Body of pancreas (tissue), 4 donors: ENCODE data around the gene ZNF69. TPM values are rescaled to one million over a fixed set of nuclear protein-coding genes. Genes with fewer than 3 reads are reported as not detected.
"Not testable (repeated sequence)": the region's sequence is repeated elsewhere in the genome, so short reads cannot be mapped to it uniquely, and the experiment has no call there.

ENCODE experiments used
- ATAC-seq: fragments of 150-250 bp; one replicate; pipeline ENCODE4 v1.9.1; 2016
- DNase-seq, 4 donors: peaks; one replicate each; pipeline ENCODE4 v3.0.0-alpha.2; 2019
- H3K27ac ChIP-seq, 4 donors: fragments of 200-600 bp; sonication (generic); 1 replicate in 3 of 4; 2 replicates in 1 of 4; pipeline versions ENCODE4 v1.5.1 to v1.6.1; 2016 to 2019; ENCODE audit warnings: mild to moderate bottlenecking in 1 of 4, mixed read lengths in 1 of 4, moderate library complexity in 1 of 4
- H3K27me3 ChIP-seq, 2 donors: fragments of 200-600 bp; sonication (generic); one replicate each; pipeline ENCODE4 v1.6.0; 2016; ENCODE audit warnings: mild to moderate bottlenecking in 1 of 2
- H3K36me3 ChIP-seq, 2 donors: fragments of 200-600 bp; sonication (generic); replicated peaks in 1 of 2; 2 replicates each; pipeline ENCODE4 v1.5.1; 2016; ENCODE audit warnings: low read depth in 2 of 2; ENCODE audit not compliant: insufficient read depth in 1 of 2
- H3K4me1 ChIP-seq: fragments of 200-600 bp; sonication (generic); one replicate; pipeline ENCODE4 v1.6.0; 2016
- H3K4me3 ChIP-seq, 2 donors: fragments of 200-600 bp; sonication (generic); 1 replicate in 1 of 2; 2 replicates in 1 of 2; pipeline ENCODE4 v1.5.1; 2016 to 2019
- H3K9me3 ChIP-seq, 3 donors: fragments of 200-600 bp; sonication (generic); 1 replicate in 2 of 3; 2 replicates in 1 of 3; pipeline ENCODE4 v1.5.1; 2016
- CTCF ChIP-seq, 7 experiments: fragments of 450-650 bp in 4 of 7; fragments of 200-600 bp in 3 of 7; sonication (generic) in 3 of 7; IDR thresholded peaks; one replicate each; pipeline ENCODE4 v1.5.1; 2016 to 2019; ENCODE audit warnings: antibody characterized with exemption in 7 of 7
- POLR2A ChIP-seq, 3 donors: fragments of 450-650 bp; IDR thresholded peaks; one replicate each; pipeline ENCODE4 v1.6.1; 2016; ENCODE audit warnings: antibody characterized with exemption in 3 of 3, mild to moderate bottlenecking in 2 of 3
- WGBS, 2 donors: methylation state at CpG; one replicate each; pipeline ENCODE4 v1.1.5; 2017; 5-methylcytosine and 5-hydroxymethylcytosine counted together
- intact Hi-C: fragments of 100-400 bp; cut with DNase I; formaldehyde crosslinking; loops from one replicate; pipeline ENCODE4 v1.15.1; 2023
- total RNA-seq, 2 donors: library from RNA; depleted of rRNA; stranded (reverse); fragments of >200 nt; gene quantifications; one replicate each; pipeline ENCODE4 v1.1.0, GENCODE V29; 2016

The ZNF69 gene
- total RNA-seq, 2 donors from 2014 or later: 13.2 to 14.8 TPM

- Histone ChIP-seq H3K36me3 (no peaks in the 10 kb centered on the region), H3K4me3 (no peak overlapping the region), H3K4me1 (peaks cover 12% of the 10 kb centered on the region), H3K9me3 (peaks cover 0 to 18% (median 0%) of the 10 kb centered on the region in 3 donors), H3K27ac (no peak overlapping the region), H3K27me3 (no peaks in the 10 kb centered on the region)
- WGBS, 2 donors: 94 to 98% methylated on average over 6 of the region's 6 CpGs
- ATAC-seq (no peak), DNase-seq (no peak)
- intact Hi-C loops: no loop called here
- TF ChIP-seq POLR2A (IDR thresholded peaks at IDR 0.05): no peak
- no peak for TF ChIP-seq CTCF (IDR thresholded peaks at IDR 0.05)
These were observed 7.3 kb downstream of the ZNF69 start for GRCh38 chr19:11894851-11895250.

- no peaks in the 10 kb centered on the region for H3K4me1 ChIP-seq
- WGBS, 2 donors: 93 to 98% methylated on average over 3 of the region's 3 CpGs
- H3K9me3 ChIP-seq: peaks cover 0 to 85% (median 15%) of the 10 kb centered on the region in 3 donors
- no peak overlapping the region for H3K4me3 ChIP-seq
- intact Hi-C loops: no loop called here
- ATAC-seq (no peak), DNase-seq (no peak)
- no peak overlapping the region for H3K27ac ChIP-seq
- peaks cover 19 to 20% of the 10 kb centered on the region in 2 donors for H3K36me3 ChIP-seq
- TF ChIP-seq POLR2A (IDR thresholded peaks at IDR 0.05) (no peak), CTCF (IDR thresholded peaks at IDR 0.05) (no peak)
- no peaks in the 10 kb centered on the region for H3K27me3 ChIP-seq
These were observed 14.6 kb downstream of the ZNF69 start for GRCh38 chr19:11902228-11902627.

GRCh38 chr19:11905928-11906327, 18.3 kb downstream of the ZNF69 start:
- intact Hi-C loops: no loop called here
- peaks cover 19 to 20% of the 10 kb centered on the region in 2 donors for H3K36me3 ChIP-seq
- no peak for ATAC-seq
- no peak overlapping the region for H3K27ac ChIP-seq
- no peaks in the 10 kb centered on the region for H3K27me3 ChIP-seq
- H3K9me3 ChIP-seq: peaks cover 0 to 80% (median 15%) of the 10 kb centered on the region in 3 donors
- DNase-seq: no peak
- H3K4me3 ChIP-seq: no peak overlapping the region
- WGBS, 2 donors: 90 to 96% methylated on average over 3 of the region's 3 CpGs
- no peaks in the 10 kb centered on the region for H3K4me1 ChIP-seq
- TF ChIP-seq CTCF (IDR thresholded peaks at IDR 0.05): no peak

GRCh38 chr19:11911937-11912336, 24.4 kb downstream of the ZNF69 start:
- H3K4me3 ChIP-seq, ATAC-seq, H3K36me3 ChIP-seq, H3K4me1 ChIP-seq, DNase-seq, H3K27ac ChIP-seq, intact Hi-C loops, H3K27me3 ChIP-seq: not testable (repeated sequence)
- peaks cover 0 to 60% (median under 1%) of the 10 kb centered on the region in 3 donors for H3K9me3 ChIP-seq
- 86 to 100% methylated on average over 1 of the region's 1 CpG for WGBS, 2 donors

- DNase-seq, H3K27ac ChIP-seq, H3K4me1 ChIP-seq, H3K4me3 ChIP-seq, H3K27me3 ChIP-seq, intact Hi-C loops, H3K36me3 ChIP-seq, ATAC-seq: not testable (repeated sequence)
- WGBS, 2 donors: 81 to 93% methylated on average over 4 of the region's 4 CpGs
- H3K9me3 ChIP-seq: peaks cover 0 to 38% (median 0%) of the 10 kb centered on the region in 3 donors
These were observed 27.0 kb downstream of the ZNF69 start for GRCh38 chr19:11914417-11915051.
